Activated CD8-positive, alpha-beta T cell treated with anti-CD3 and anti-CD28 coated beads for 36 hours (primary cell): ENCODE measurements around the gene KMT5B. TPM values are rescaled to one million over a fixed set of nuclear protein-coding genes. Genes with fewer than 3 reads are reported as not detected.

ENCODE experiments used
- ATAC-seq: fragments of 200-7000 bp; cut with Tn5 transposase; one replicate; pipeline ENCODE4 v1.10.0; 2021; ENCODE audit warnings: mild to moderate bottlenecking, moderate library complexity
- CTCF ChIA-PET: fragments of 350-600 bp; sonication (Branson Sonifier 250); formaldehyde crosslinking; loops from one replicate; lab custom pipeline; 2021; ENCODE audit warnings: antibody characterized with exemption; lab: Charles Lee
- POLR2A ChIA-PET: fragments of 350-600 bp; sonication (Branson Sonifier 250); formaldehyde crosslinking; loops from one replicate; lab custom pipeline; 2021; ENCODE audit warnings: antibody characterized with exemption; lab: Charles Lee
- DNase-seq: peaks from one replicate; pipeline ENCODE4 v3.0.0-alpha.2; 2020
- H3K27ac Mint-ChIP-seq: one replicate; pipeline ENCODE4 v1.8.0; 2021; ENCODE audit warnings: mild to moderate bottlenecking, mixed read lengths
- H3K27me3 Mint-ChIP-seq: one replicate; pipeline ENCODE4 v1.8.0; 2021; ENCODE audit warnings: mixed read lengths
- H3K36me3 Mint-ChIP-seq: one replicate; pipeline ENCODE4 v1.8.0; 2021; ENCODE audit warnings: low read depth, mixed read lengths
- H3K4me1 Mint-ChIP-seq: one replicate; pipeline ENCODE4 v1.8.0; 2021; ENCODE audit warnings: low read depth, mixed read lengths
- H3K4me3 Mint-ChIP-seq: one replicate; pipeline ENCODE4 v1.8.0; 2021; ENCODE audit warnings: mild to moderate bottlenecking, moderate library complexity, mixed read lengths
- H3K9me3 Mint-ChIP-seq: one replicate; pipeline ENCODE4 v1.8.0; 2021; ENCODE audit warnings: mixed read lengths
- intact Hi-C: fragments of 100-400 bp; cut with micrococcal nuclease; formaldehyde crosslinking; loops from one replicate; pipeline ENCODE4 v1.10.0; 2022
- total RNA-seq, 2 experiments: library from RNA; stranded (reverse); gene quantifications; one replicate each; pipeline ENCODE4 v1.2.3, GENCODE V29; 2021
- TF ChIP-seq, protein P1 (sequence below): fragments of 200-600 bp; IDR thresholded peaks from one replicate; pipeline ENCODE4 v1.8.0; 2022; ENCODE audit warnings: antibody characterized with exemption, mild to moderate bottlenecking

Gene KMT5B
- total RNA-seq, 2 experiments from 2014 or later = 16.9 to 17.9 TPM

DNA sequence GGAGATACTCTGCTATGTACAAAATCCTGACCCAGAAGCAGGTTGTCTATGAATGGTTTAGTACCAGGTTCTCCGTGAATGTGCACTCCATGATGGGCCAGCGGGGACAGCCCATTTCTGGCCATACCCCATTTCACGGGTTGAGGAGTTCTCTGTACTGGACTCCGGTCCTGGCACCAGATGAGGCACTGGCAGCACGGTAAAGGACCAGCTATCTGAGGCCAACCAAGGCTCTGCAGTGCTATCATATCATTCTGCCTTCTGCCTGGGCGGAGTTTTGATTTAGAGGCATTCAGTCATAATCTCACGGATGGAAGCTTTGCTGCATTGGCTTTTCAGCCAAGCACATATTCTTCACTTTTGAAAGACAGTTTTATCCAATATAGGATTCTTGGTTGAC lies 18.5 kb upstream of the KMT5B start:
- TF ChIP-seq, protein P1, sequence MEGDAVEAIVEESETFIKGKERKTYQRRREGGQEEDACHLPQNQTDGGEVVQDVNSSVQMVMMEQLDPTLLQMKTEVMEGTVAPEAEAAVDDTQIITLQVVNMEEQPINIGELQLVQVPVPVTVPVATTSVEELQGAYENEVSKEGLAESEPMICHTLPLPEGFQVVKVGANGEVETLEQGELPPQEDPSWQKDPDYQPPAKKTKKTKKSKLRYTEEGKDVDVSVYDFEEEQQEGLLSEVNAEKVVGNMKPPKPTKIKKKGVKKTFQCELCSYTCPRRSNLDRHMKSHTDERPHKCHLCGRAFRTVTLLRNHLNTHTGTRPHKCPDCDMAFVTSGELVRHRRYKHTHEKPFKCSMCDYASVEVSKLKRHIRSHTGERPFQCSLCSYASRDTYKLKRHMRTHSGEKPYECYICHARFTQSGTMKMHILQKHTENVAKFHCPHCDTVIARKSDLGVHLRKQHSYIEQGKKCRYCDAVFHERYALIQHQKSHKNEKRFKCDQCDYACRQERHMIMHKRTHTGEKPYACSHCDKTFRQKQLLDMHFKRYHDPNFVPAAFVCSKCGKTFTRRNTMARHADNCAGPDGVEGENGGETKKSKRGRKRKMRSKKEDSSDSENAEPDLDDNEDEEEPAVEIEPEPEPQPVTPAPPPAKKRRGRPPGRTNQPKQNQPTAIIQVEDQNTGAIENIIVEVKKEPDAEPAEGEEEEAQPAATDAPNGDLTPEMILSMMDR = no peak
- peaks cover 4% of the 10 kb centered on the region for H3K36me3 Mint-ChIP-seq
- intact Hi-C loops = no loop called here
- ATAC-seq (no peak), DNase-seq (no peak)
- CTCF ChIA-PET = no interaction called here
- H3K27ac Mint-ChIP-seq = no peak overlapping the region
- H3K27me3 Mint-ChIP-seq = peaks cover 4% of the 10 kb centered on the region
- POLR2A ChIA-PET = no interaction called here
- no peaks in the 10 kb centered on the region for H3K4me1 Mint-ChIP-seq
- H3K4me3 Mint-ChIP-seq = no peak overlapping the region
- H3K9me3 Mint-ChIP-seq = peaks cover 16% of the 10 kb centered on the region

- TF ChIP-seq, protein P1 = no peak
- Mint-ChIP-seq H3K4me3 (no peak overlapping the region), H3K9me3 (peaks cover 16% of the 10 kb centered on the region), H3K27ac (no peak overlapping the region), H3K4me1 (no peaks in the 10 kb centered on the region), H3K27me3 (peaks cover 4% of the 10 kb centered on the region), H3K36me3 (peaks cover 4% of the 10 kb centered on the region)
- ATAC-seq = no peak
- ChIA-PET POLR2A (no interaction called here), CTCF (interaction anchor here (1.5 kb wide), 1 partner anchor 27 kb away, joined by 5 read pairs; no protein-coding TSS in a partner anchor)
- no peak for DNase-seq
- intact Hi-C loops = no loop called here
These were observed 16.5 kb upstream of the KMT5B start for GRCh38 chr11:68229601-68230000.

GRCh38 chr11:68226421-68226820 lies 13.3 kb upstream of the KMT5B start:
- Mint-ChIP-seq H3K27me3 (no peaks in the 10 kb centered on the region), H3K4me1 (peaks cover 3% of the 10 kb centered on the region), H3K27ac (no peak overlapping the region), H3K36me3 (peaks cover 4% of the 10 kb centered on the region), H3K9me3 (peaks cover 16% of the 10 kb centered on the region), H3K4me3 (no peak overlapping the region)
- ATAC-seq (no peak), DNase-seq (no peak)
- TF ChIP-seq, protein P1 = no peak
- intact Hi-C loops = no loop called here
- CTCF ChIA-PET = interaction anchor here (1.1 kb wide), 1 partner anchor 44 kb away, joined by 4 read pairs; no protein-coding TSS in a partner anchor
- POLR2A ChIA-PET = no interaction called here

DNA sequence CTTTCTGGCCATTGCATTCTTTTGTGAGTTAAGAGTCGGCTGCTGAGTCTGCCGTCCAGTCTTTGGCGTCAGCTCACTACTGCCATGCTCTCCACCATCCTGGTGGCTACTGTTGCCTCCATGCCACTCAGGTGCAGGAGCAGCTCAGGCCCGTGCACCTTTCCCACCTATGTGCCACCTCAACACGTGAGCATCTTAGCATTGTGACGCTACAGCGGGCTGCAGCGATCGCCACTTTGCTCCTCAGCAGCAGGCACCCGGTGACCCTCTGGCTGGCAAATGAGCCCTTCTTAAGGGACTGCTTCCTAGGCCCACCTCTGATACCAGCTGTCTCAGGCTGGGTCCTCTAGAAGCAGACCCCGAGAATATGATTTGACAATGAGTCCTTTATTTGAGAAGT lies 11.5 kb upstream of the KMT5B start:
- no peaks in the 10 kb centered on the region for H3K27me3 Mint-ChIP-seq
- CTCF ChIA-PET = no interaction called here
- TF ChIP-seq, protein P1 = no peak
- intact Hi-C loops = no loop called here
- ATAC-seq (no peak), DNase-seq (no peak)
- H3K27ac Mint-ChIP-seq = no peak overlapping the region
- H3K9me3 Mint-ChIP-seq = peaks cover 11% of the 10 kb centered on the region
- peaks cover 3% of the 10 kb centered on the region for H3K4me1 Mint-ChIP-seq
- peaks cover 4% of the 10 kb centered on the region for H3K36me3 Mint-ChIP-seq
- POLR2A ChIA-PET = no interaction called here
- no peak overlapping the region for H3K4me3 Mint-ChIP-seq

DNA sequence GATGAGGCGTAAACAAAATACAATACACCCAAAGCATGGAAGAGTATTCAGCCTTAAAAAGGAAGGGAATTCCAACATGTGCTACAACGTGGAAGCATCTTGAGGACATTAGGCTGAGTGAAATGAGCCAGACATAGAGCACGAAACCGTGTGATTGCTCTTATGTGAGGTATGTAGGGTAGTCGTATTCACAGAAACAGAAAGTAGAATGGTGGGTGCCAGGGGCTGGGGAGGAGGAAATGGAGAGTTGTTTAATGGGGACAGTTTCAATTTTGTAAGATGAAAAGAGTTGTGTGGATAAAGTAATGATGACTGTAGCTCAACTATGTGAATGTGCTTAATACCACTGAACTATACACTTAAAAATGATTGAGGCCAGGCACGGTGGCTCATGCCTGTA lies 10.2 kb upstream of the KMT5B start:
- peak; percentile 37 for ATAC-seq
- H3K4me3 Mint-ChIP-seq = no peak overlapping the region
- no peaks in the 10 kb centered on the region for H3K27me3 Mint-ChIP-seq
- POLR2A ChIA-PET = interaction anchor here (0.6 kb wide), 1 partner anchor 183 kb away, joined by 3 read pairs; no protein-coding TSS in a partner anchor
- no peak for DNase-seq
- H3K4me1 Mint-ChIP-seq = peaks cover 3% of the 10 kb centered on the region
- no peaks in the 10 kb centered on the region for H3K36me3 Mint-ChIP-seq
- H3K9me3 Mint-ChIP-seq = no peaks in the 10 kb centered on the region
- CTCF ChIA-PET = no interaction called here
- intact Hi-C loops = no loop called here
- no peak overlapping the region for H3K27ac Mint-ChIP-seq
- TF ChIP-seq, protein P1 = no peak
